Breast epithelium (tissue), 3 donors: Measurements from ENCODE around the gene SYF2.
"Not testable (repeated sequence)": the region's sequence is repeated elsewhere in the genome, so short reads cannot be mapped to it uniquely, and the experiment has no call there.

Experiments used
- POLR2A ChIP-seq: fragments of 450-650 bp; IDR thresholded peaks from one replicate; pipeline ENCODE4 v1.6.1; 2016; ENCODE audit warnings: antibody characterized with exemption, mild to moderate bottlenecking, moderate library complexity
- POLR2AphosphoS5 ChIP-seq, 3 donors: sonication (generic); formaldehyde crosslinking; IDR thresholded peaks; one replicate each; pipeline ENCODE4 v1.6.1; 2017; ENCODE audit warnings: antibody characterized with exemption in 3 of 3
- TF ChIP-seq, protein P1 (sequence below), 3 donors: fragments of 450-650 bp; IDR thresholded peaks; one replicate each; pipeline ENCODE4 v1.5.1; 2016 to 2017; ENCODE audit warnings: antibody characterized with exemption in 3 of 3, mild to moderate bottlenecking in 3 of 3, moderate library complexity in 3 of 3

DNA sequence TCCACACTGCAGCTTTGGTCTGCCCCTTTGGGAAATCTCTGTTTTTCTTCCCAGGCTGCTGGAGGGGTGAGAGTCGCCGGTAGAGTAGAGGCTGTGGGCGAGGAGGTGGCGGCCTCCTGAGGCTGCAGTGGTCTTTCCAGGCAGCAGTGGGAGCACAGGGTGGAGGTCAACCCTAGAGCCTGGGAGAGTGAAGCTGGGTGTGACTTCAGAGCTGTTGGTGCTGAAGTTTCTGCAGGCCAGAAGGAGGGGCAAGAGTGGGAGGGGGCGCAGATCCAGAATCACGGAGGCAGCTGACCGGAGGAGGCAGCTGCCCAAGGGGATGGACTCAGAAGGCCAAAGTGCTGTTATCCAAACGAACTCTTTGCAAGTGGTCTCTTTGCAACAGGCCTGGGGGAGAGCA lies 46.5 kb upstream of the SYF2 start:
- TF ChIP-seq, protein P1, sequence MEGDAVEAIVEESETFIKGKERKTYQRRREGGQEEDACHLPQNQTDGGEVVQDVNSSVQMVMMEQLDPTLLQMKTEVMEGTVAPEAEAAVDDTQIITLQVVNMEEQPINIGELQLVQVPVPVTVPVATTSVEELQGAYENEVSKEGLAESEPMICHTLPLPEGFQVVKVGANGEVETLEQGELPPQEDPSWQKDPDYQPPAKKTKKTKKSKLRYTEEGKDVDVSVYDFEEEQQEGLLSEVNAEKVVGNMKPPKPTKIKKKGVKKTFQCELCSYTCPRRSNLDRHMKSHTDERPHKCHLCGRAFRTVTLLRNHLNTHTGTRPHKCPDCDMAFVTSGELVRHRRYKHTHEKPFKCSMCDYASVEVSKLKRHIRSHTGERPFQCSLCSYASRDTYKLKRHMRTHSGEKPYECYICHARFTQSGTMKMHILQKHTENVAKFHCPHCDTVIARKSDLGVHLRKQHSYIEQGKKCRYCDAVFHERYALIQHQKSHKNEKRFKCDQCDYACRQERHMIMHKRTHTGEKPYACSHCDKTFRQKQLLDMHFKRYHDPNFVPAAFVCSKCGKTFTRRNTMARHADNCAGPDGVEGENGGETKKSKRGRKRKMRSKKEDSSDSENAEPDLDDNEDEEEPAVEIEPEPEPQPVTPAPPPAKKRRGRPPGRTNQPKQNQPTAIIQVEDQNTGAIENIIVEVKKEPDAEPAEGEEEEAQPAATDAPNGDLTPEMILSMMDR (IDR thresholded peaks at IDR 0.05): not testable (repeated sequence)
- not testable (repeated sequence) for TF ChIP-seq POLR2AphosphoS5 (IDR thresholded peaks at IDR 0.05); POLR2A
